GM12801 (cell line): Measurements from ENCODE around the gene GPR42.

Experiments used
- CTCF ChIP-seq: IDR thresholded peaks from one replicate; pipeline ENCODE4 v1.5.1; 2011; ENCODE audit warnings: control low read depth; ENCODE audit not compliant: insufficient read length; ENCODE audit errors: extremely low read depth

GPR42 gene

GRCh38 chr19:35383536-35383935 lies 12.7 kb downstream of the GPR42 start:
- no peak for TF ChIP-seq CTCF

- TF ChIP-seq CTCF, result no peak
Measured at GRCh38 chr19:35388277-35389054, 17.6 kb downstream of the GPR42 start.

- TF ChIP-seq CTCF, result no peak
Measured at GRCh38 chr19:35389192-35389861, 18.5 kb downstream of the GPR42 start.

- TF ChIP-seq CTCF, result no peak
Measured at GRCh38 chr19:35392742-35393715, 22.2 kb downstream of the GPR42 start.

GRCh38 chr19:35395382-35396199 lies 24.7 kb downstream of the GPR42 start:
- no peak for TF ChIP-seq CTCF

GRCh38 chr19:35396240-35396885 lies 25.5 kb downstream of the GPR42 start:
- no peak for TF ChIP-seq CTCF
